ENCODE data around the gene METTL26.

Gene METTL26

GRCh38 chr16:590815-591200 lies 45.3 kb downstream of the METTL26 start:
- H3K4me1 ChIP-seq (ENCODE audit: control insufficient read depth, insufficient read depth, low read length), result peaks cover 11% of the 10 kb centered on the region
- peak overlapping the region; percentile 87 for H3K4me3 ChIP-seq (ENCODE audit: low read depth, low read length)
- peaks cover 2% of the 10 kb centered on the region; the same call in 1 of the 2 replicates for H3K36me3 ChIP-seq (ENCODE audit: control insufficient read depth, insufficient read depth, low read length)
- peak overlapping the region; percentile 74 for H3K9ac ChIP-seq (ENCODE audit: low read length)
- H3K27ac ChIP-seq (ENCODE audit: low read depth, low read length), result no peak overlapping the region
- no peaks in the 10 kb centered on the region for H3K9me3 ChIP-seq (ENCODE audit: control insufficient read depth, insufficient read depth, low read depth, low read length)
- H3K27me3 ChIP-seq (ENCODE audit: control insufficient read depth, insufficient read depth, low read length), result peaks cover 27% of the 10 kb centered on the region

- Histone ChIP-seq H3K4me1 (ENCODE audit: control insufficient read depth, insufficient read depth, low read length) (peaks cover 11% of the 10 kb centered on the region), H3K4me3 (ENCODE audit: low read depth, low read length) (peak overlapping the region; percentile 87), H3K27ac (ENCODE audit: low read depth, low read length) (no peak overlapping the region), H3K9me3 (ENCODE audit: control insufficient read depth, insufficient read depth, low read depth, low read length) (no peaks in the 10 kb centered on the region), H3K36me3 (ENCODE audit: control insufficient read depth, insufficient read depth, low read length) (peaks cover 2% of the 10 kb centered on the region; the same call in 1 of the 2 replicates), H3K9ac (ENCODE audit: low read length) (peak overlapping the region; percentile 74), H3K27me3 (ENCODE audit: control insufficient read depth, insufficient read depth, low read length) (peaks cover 32% of the 10 kb centered on the region)
Observed at GRCh38 chr16:590188-590814, 45.8 kb downstream of the METTL26 start.

- peaks cover 33% of the 10 kb centered on the region for H3K27me3 ChIP-seq (ENCODE audit: control insufficient read depth, insufficient read depth, low read length)
- H3K9ac ChIP-seq (ENCODE audit: low read length), result peak within 1 kb of the TSS; percentile 97
- peak within 1 kb of the TSS; percentile 98 for H3K4me3 ChIP-seq (ENCODE audit: low read depth, low read length)
- peaks cover 11% of the 10 kb centered on the region for H3K4me1 ChIP-seq (ENCODE audit: control insufficient read depth, insufficient read depth, low read length)
- peaks cover 2% of the 10 kb centered on the region; the same call in 1 of the 2 replicates for H3K36me3 ChIP-seq (ENCODE audit: control insufficient read depth, insufficient read depth, low read length)
- peak within 1 kb of the TSS; percentile 99 for H3K27ac ChIP-seq (ENCODE audit: low read depth, low read length)
- no peaks in the 10 kb centered on the region for H3K9me3 ChIP-seq (ENCODE audit: control insufficient read depth, insufficient read depth, low read depth, low read length)
Observed at GRCh38 chr16:589658-590187, 46.4 kb downstream of the METTL26 start, which contains the start of gene RAB40C. RAB40C (plus strand) TSS chr16:590066; CDS start chr16:590292, 226 bp downstream.

- Histone ChIP-seq H3K9ac (ENCODE audit: low read length) (peak overlapping the region; percentile 97), H3K4me3 (ENCODE audit: low read depth, low read length) (peak overlapping the region; percentile 98), H3K36me3 (ENCODE audit: control insufficient read depth, insufficient read depth, low read length) (no peaks in the 10 kb centered on the region), H3K9me3 (ENCODE audit: control insufficient read depth, insufficient read depth, low read depth, low read length) (no peaks in the 10 kb centered on the region), H3K27me3 (ENCODE audit: control insufficient read depth, insufficient read depth, low read length) (peaks cover 33% of the 10 kb centered on the region), H3K27ac (ENCODE audit: low read depth, low read length) (peak overlapping the region; percentile 99), H3K4me1 (ENCODE audit: control insufficient read depth, insufficient read depth, low read length) (peaks cover 14% of the 10 kb centered on the region)
Observed at GRCh38 chr16:588889-589657, 47.0 kb downstream of the METTL26 start.

GRCh38 chr16:588639-588888 lies 47.5 kb downstream of the METTL26 start:
- H3K4me1 ChIP-seq (ENCODE audit: control insufficient read depth, insufficient read depth, low read length), result peaks cover 19% of the 10 kb centered on the region
- peak overlapping the region; percentile 97 for H3K9ac ChIP-seq (ENCODE audit: low read length)
- peaks cover 33% of the 10 kb centered on the region for H3K27me3 ChIP-seq (ENCODE audit: control insufficient read depth, insufficient read depth, low read length)
- no peaks in the 10 kb centered on the region for H3K9me3 ChIP-seq (ENCODE audit: control insufficient read depth, insufficient read depth, low read depth, low read length)
- peak overlapping the region; percentile 99; the same call in 1 of the 2 replicates for H3K27ac ChIP-seq (ENCODE audit: low read depth, low read length)
- H3K4me3 ChIP-seq (ENCODE audit: low read depth, low read length), result peak overlapping the region; percentile 98
- no peaks in the 10 kb centered on the region for H3K36me3 ChIP-seq (ENCODE audit: control insufficient read depth, insufficient read depth, low read length)

GRCh38 chr16:586645-587590 lies 49.2 kb downstream of the METTL26 start:
- H3K36me3 ChIP-seq (ENCODE audit: control insufficient read depth, insufficient read depth, low read length), result peaks cover 5% of the 10 kb centered on the region; the same call in 1 of the 2 replicates
- H3K9me3 ChIP-seq (ENCODE audit: control insufficient read depth, insufficient read depth, low read depth, low read length), result no peaks in the 10 kb centered on the region
- no peak overlapping the region for H3K27ac ChIP-seq (ENCODE audit: low read depth, low read length)
- peaks cover 33% of the 10 kb centered on the region for H3K27me3 ChIP-seq (ENCODE audit: control insufficient read depth, insufficient read depth, low read length)
- H3K9ac ChIP-seq (ENCODE audit: low read length), result no peak overlapping the region
- H3K4me1 ChIP-seq (ENCODE audit: control insufficient read depth, insufficient read depth, low read length), result peaks cover 28% of the 10 kb centered on the region
- H3K4me3 ChIP-seq (ENCODE audit: low read depth, low read length), result no peak overlapping the region

- peaks cover 5% of the 10 kb centered on the region; the same call in 1 of the 2 replicates for H3K36me3 ChIP-seq (ENCODE audit: control insufficient read depth, insufficient read depth, low read length)
- H3K4me3 ChIP-seq (ENCODE audit: low read depth, low read length), result no peak overlapping the region
- H3K9ac ChIP-seq (ENCODE audit: low read length), result no peak overlapping the region
- H3K27me3 ChIP-seq (ENCODE audit: control insufficient read depth, insufficient read depth, low read length), result peaks cover 32% of the 10 kb centered on the region
- peaks cover 28% of the 10 kb centered on the region for H3K4me1 ChIP-seq (ENCODE audit: control insufficient read depth, insufficient read depth, low read length)
- no peak overlapping the region for H3K27ac ChIP-seq (ENCODE audit: low read depth, low read length)
- no peaks in the 10 kb centered on the region for H3K9me3 ChIP-seq (ENCODE audit: control insufficient read depth, insufficient read depth, low read depth, low read length)
Observed at GRCh38 chr16:586047-586644, 50.0 kb downstream of the METTL26 start.

GRCh38 chr16:585351-585750 lies 50.8 kb downstream of the METTL26 start:
- no peak overlapping the region for H3K27ac ChIP-seq (ENCODE audit: low read depth, low read length)
- no peaks in the 10 kb centered on the region for H3K9me3 ChIP-seq (ENCODE audit: control insufficient read depth, insufficient read depth, low read depth, low read length)
- H3K4me3 ChIP-seq (ENCODE audit: low read depth, low read length), result no peak overlapping the region
- no peak overlapping the region for H3K9ac ChIP-seq (ENCODE audit: low read length)
- peaks cover 21% of the 10 kb centered on the region for H3K4me1 ChIP-seq (ENCODE audit: control insufficient read depth, insufficient read depth, low read length)
- H3K27me3 ChIP-seq (ENCODE audit: control insufficient read depth, insufficient read depth, low read length), result peaks cover 24% of the 10 kb centered on the region
- H3K36me3 ChIP-seq (ENCODE audit: control insufficient read depth, insufficient read depth, low read length), result peaks cover 13% of the 10 kb centered on the region

Data from HUES6 (cell line).